Measurements from ENCODE around the gene UQCRQ.

DNA sequence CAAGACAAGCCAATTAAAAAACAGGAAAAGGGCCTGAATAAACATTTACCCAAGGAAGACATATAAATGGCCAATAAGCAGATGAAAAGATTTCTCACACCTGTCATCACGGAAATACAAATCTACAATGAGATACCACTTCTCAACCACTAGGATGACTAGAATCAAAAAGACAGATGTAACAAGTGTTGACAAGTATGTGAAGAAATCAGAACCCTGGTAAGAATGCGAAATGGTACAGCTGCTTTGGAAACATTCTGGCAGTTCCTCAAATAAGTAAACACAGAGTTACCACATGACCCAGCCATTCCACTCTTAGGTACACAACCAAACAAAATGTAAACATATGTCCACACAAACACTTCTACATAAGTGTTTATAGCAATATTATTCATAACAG, 39.5 kb downstream of the UQCRQ start:
- TF ChIP-seq, protein P1, sequence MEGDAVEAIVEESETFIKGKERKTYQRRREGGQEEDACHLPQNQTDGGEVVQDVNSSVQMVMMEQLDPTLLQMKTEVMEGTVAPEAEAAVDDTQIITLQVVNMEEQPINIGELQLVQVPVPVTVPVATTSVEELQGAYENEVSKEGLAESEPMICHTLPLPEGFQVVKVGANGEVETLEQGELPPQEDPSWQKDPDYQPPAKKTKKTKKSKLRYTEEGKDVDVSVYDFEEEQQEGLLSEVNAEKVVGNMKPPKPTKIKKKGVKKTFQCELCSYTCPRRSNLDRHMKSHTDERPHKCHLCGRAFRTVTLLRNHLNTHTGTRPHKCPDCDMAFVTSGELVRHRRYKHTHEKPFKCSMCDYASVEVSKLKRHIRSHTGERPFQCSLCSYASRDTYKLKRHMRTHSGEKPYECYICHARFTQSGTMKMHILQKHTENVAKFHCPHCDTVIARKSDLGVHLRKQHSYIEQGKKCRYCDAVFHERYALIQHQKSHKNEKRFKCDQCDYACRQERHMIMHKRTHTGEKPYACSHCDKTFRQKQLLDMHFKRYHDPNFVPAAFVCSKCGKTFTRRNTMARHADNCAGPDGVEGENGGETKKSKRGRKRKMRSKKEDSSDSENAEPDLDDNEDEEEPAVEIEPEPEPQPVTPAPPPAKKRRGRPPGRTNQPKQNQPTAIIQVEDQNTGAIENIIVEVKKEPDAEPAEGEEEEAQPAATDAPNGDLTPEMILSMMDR (IDR thresholded peaks at IDR 0.05; ENCODE audit: borderline replicate concordance, extremely low read depth, low read length, poor library complexity, severe bottlenecking): no peak
- TF ChIP-seq EZH2 (IDR thresholded peaks at IDR 0.05; ENCODE audit: borderline replicate concordance, low read depth, low read length, severe bottlenecking): no peak
